Measurements from ENCODE around the gene AMBP.

Gene AMBP

GRCh38 chr9:114028646-114029045 lies 49.5 kb downstream of the AMBP start:
- H3K36me3 ChIP-seq (ENCODE audit: insufficient read depth, low read length), result no peaks in the 10 kb centered on the region
- H2AFZ ChIP-seq (ENCODE audit: low read length), result no peak overlapping the region
- TF ChIP-seq CTCF (IDR thresholded peaks at IDR 0.05; ENCODE audit: low read length) (no peak), EZH2 (IDR thresholded peaks at IDR 0.05; ENCODE audit: borderline replicate concordance, low read length) (no peak)
- no peaks in the 10 kb centered on the region for H3F3A ChIP-seq (ENCODE audit: insufficient read depth, low read length)
- H3K4me1 ChIP-seq (ENCODE audit: insufficient read depth, low read length, severe bottlenecking), result no peaks in the 10 kb centered on the region
- H3K9me2 ChIP-seq (ENCODE audit: low read depth, low read length), result no peaks in the 10 kb centered on the region
- no peak overlapping the region for H3K9ac ChIP-seq (ENCODE audit: low read length)
- no peaks in the 10 kb centered on the region for H3K79me2 ChIP-seq (ENCODE audit: insufficient read depth, low read length)
- H3K9me3 ChIP-seq (ENCODE audit: low read length), result 0 out of 2 replicates have a peak, but pooled peaks cover 4% of the 10 kb centered on the region
- no peaks in the 10 kb centered on the region for H3K27me3 ChIP-seq (ENCODE audit: insufficient read depth, low read length)
- H4K20me1 ChIP-seq (ENCODE audit: insufficient read depth, low read length), result no peaks in the 10 kb centered on the region
- H3K4me2 ChIP-seq (ENCODE audit: low read length), result no peak overlapping the region
- H3K4me3 ChIP-seq (ENCODE audit: low read depth, low read length, poor library complexity, severe bottlenecking), result no peak overlapping the region
- H3K27ac ChIP-seq (ENCODE audit: low read depth, low read length, poor library complexity, severe bottlenecking), result no peak overlapping the region

- H3K36me3 ChIP-seq (ENCODE audit: insufficient read depth, low read length), result no peaks in the 10 kb centered on the region
- no peak overlapping the region for H2AFZ ChIP-seq (ENCODE audit: low read length)
- no peak overlapping the region for H3K27ac ChIP-seq (ENCODE audit: low read depth, low read length, poor library complexity, severe bottlenecking)
- no peaks in the 10 kb centered on the region for H3K4me1 ChIP-seq (ENCODE audit: insufficient read depth, low read length, severe bottlenecking)
- no peaks in the 10 kb centered on the region for H3F3A ChIP-seq (ENCODE audit: insufficient read depth, low read length)
- no peak overlapping the region for H3K4me3 ChIP-seq (ENCODE audit: low read depth, low read length, poor library complexity, severe bottlenecking)
- no peaks in the 10 kb centered on the region for H3K79me2 ChIP-seq (ENCODE audit: insufficient read depth, low read length)
- no peaks in the 10 kb centered on the region for H3K9me2 ChIP-seq (ENCODE audit: low read depth, low read length)
- H3K27me3 ChIP-seq (ENCODE audit: insufficient read depth, low read length), result no peaks in the 10 kb centered on the region
- H3K9me3 ChIP-seq (ENCODE audit: low read length), result 0 out of 2 replicates have a peak, but pooled peaks cover 4% of the 10 kb centered on the region
- no peaks in the 10 kb centered on the region for H4K20me1 ChIP-seq (ENCODE audit: insufficient read depth, low read length)
- H3K4me2 ChIP-seq (ENCODE audit: low read length), result no peak overlapping the region
- TF ChIP-seq EZH2 (IDR thresholded peaks at IDR 0.05; ENCODE audit: borderline replicate concordance, low read length) (no peak), CTCF (IDR thresholded peaks at IDR 0.05; ENCODE audit: low read length) (no peak)
- no peak overlapping the region for H3K9ac ChIP-seq (ENCODE audit: low read length)
These were observed 50.1 kb downstream of the AMBP start for GRCh38 chr9:114027863-114028465.

GRCh38 chr9:114027159-114027862 lies 50.8 kb downstream of the AMBP start:
- H2AFZ ChIP-seq (ENCODE audit: low read length), result no peak overlapping the region
- H3K9me2 ChIP-seq (ENCODE audit: low read depth, low read length), result no peaks in the 10 kb centered on the region
- H3K4me3 ChIP-seq (ENCODE audit: low read depth, low read length, poor library complexity, severe bottlenecking), result no peak overlapping the region
- H3K4me1 ChIP-seq (ENCODE audit: insufficient read depth, low read length, severe bottlenecking), result no peaks in the 10 kb centered on the region
- H3K36me3 ChIP-seq (ENCODE audit: insufficient read depth, low read length), result no peaks in the 10 kb centered on the region
- no peaks in the 10 kb centered on the region for H3K27me3 ChIP-seq (ENCODE audit: insufficient read depth, low read length)
- H3K4me2 ChIP-seq (ENCODE audit: low read length), result no peak overlapping the region
- no peak overlapping the region for H3K27ac ChIP-seq (ENCODE audit: low read depth, low read length, poor library complexity, severe bottlenecking)
- no peak overlapping the region for H3K9ac ChIP-seq (ENCODE audit: low read length)
- H3K79me2 ChIP-seq (ENCODE audit: insufficient read depth, low read length), result no peaks in the 10 kb centered on the region
- 0 out of 2 replicates have a peak, but pooled peaks cover 4% of the 10 kb centered on the region for H3K9me3 ChIP-seq (ENCODE audit: low read length)
- TF ChIP-seq EZH2 (IDR thresholded peaks at IDR 0.05; ENCODE audit: borderline replicate concordance, low read length) (no peak), CTCF (IDR thresholded peaks at IDR 0.05; ENCODE audit: low read length) (no peak)
- no peaks in the 10 kb centered on the region for H4K20me1 ChIP-seq (ENCODE audit: insufficient read depth, low read length)
- H3F3A ChIP-seq (ENCODE audit: insufficient read depth, low read length), result no peaks in the 10 kb centered on the region
